ENCODE measurements around the gene ASTN2. TPM values are rescaled to one million over a fixed set of nuclear protein-coding genes. Genes with fewer than 3 reads are reported as not detected.

Gene ASTN2
- total RNA-seq, 1 donor from 2014 or later, result 12.2 TPM

DNA sequence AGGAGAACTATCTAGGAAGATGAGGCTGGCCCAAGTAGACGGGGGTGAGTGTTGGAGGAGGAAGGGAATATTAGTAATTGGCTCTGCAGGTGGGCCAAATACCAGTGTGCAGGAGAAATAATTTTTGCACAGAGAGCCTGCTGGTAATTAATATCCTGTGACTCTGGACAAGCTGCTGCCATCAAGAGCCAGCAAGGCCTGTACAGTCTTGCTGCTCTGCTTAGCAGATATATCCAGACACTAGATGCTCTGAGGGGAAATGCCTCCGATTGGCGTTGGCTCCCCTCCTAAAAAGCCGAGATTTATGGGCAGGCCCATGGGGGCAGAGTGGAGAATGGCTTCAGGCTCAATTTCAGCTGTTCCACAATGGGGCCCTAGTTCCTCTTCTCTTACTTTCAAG is 29.6 kb upstream of the ASTN2 start:
- TF ChIP-seq, protein P1, sequence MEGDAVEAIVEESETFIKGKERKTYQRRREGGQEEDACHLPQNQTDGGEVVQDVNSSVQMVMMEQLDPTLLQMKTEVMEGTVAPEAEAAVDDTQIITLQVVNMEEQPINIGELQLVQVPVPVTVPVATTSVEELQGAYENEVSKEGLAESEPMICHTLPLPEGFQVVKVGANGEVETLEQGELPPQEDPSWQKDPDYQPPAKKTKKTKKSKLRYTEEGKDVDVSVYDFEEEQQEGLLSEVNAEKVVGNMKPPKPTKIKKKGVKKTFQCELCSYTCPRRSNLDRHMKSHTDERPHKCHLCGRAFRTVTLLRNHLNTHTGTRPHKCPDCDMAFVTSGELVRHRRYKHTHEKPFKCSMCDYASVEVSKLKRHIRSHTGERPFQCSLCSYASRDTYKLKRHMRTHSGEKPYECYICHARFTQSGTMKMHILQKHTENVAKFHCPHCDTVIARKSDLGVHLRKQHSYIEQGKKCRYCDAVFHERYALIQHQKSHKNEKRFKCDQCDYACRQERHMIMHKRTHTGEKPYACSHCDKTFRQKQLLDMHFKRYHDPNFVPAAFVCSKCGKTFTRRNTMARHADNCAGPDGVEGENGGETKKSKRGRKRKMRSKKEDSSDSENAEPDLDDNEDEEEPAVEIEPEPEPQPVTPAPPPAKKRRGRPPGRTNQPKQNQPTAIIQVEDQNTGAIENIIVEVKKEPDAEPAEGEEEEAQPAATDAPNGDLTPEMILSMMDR (IDR thresholded peaks at IDR 0.05; ENCODE audit: insufficient read depth, low read length, poor library complexity, severe bottlenecking), result no peak
- no peak overlapping the region for H3K4me3 ChIP-seq (ENCODE audit: low read depth, low read length)
- H3K36me3 ChIP-seq (ENCODE audit: control insufficient read depth, insufficient read depth, low read length), result no peaks in the 10 kb centered on the region
- no peaks in the 10 kb centered on the region for H3K27me3 ChIP-seq (ENCODE audit: control insufficient read depth, insufficient read depth, low read length)
- no peak for DNase-seq (ENCODE audit: low read depth)

DNA sequence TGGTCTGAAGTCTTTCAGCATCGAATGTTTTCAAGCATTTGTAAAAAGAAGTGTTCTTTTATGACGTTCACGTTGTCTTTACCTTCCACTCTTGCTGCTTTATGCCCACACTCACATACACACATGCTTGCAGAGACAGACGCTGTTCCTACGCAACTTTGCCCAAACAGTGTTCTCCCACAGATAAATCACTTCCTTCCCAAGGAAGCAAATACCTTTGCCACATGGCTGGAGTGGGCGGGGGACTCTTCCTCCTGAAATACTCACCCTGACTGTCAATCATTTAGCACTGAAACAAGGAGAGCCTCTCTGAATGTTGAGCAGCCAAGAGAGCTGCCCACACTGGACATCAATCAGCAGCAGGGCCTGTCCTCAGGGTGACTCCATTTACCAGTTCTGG is 22.4 kb upstream of the ASTN2 start:
- H3K4me3 ChIP-seq (ENCODE audit: low read depth, low read length), result no peak overlapping the region
- no peaks in the 10 kb centered on the region for H3K36me3 ChIP-seq (ENCODE audit: control insufficient read depth, insufficient read depth, low read length)
- DNase-seq (ENCODE audit: low read depth), result no peak
- no peaks in the 10 kb centered on the region for H3K27me3 ChIP-seq (ENCODE audit: control insufficient read depth, insufficient read depth, low read length)
- TF ChIP-seq, protein P1 (IDR thresholded peaks at IDR 0.05; ENCODE audit: insufficient read depth, low read length, poor library complexity, severe bottlenecking), result no peak

DNA sequence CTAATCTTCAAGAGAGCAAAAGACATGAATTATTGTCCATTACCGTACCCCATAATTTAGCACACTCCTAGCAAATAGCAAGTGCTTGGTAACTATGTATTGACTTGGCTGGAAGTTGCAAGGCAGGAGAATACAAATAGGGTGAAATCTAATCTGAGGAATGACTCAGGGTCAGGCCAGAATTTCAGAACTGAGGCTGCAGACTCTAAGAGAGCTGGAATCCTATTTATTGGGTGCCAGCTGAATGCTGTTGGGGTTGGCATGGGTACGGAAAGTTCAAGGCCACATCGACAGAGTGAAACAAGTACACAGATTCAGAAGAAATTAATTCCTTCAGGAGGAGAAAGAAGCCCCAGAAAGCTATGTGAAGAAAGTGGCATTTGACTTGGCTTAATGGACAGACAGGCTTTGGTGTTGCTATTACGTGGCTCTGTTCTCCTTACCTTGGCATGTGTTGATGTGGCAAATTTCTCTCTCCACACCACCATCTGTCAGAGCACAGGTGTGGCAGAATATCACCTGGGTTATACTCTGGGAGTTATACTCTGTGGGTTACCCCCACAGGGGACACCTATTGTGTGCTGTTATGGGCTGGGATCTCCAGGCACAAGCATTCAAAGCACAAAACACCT is 20.9 kb upstream of the ASTN2 start:
- DNase-seq (ENCODE audit: low read depth), result no peak
- Histone ChIP-seq H3K27me3 (ENCODE audit: control insufficient read depth, insufficient read depth, low read length) (no peaks in the 10 kb centered on the region), H3K4me3 (ENCODE audit: low read depth, low read length) (no peak overlapping the region), H3K36me3 (ENCODE audit: control insufficient read depth, insufficient read depth, low read length) (no peaks in the 10 kb centered on the region)
- TF ChIP-seq, protein P1 (IDR thresholded peaks at IDR 0.05; ENCODE audit: insufficient read depth, low read length, poor library complexity, severe bottlenecking), result no peak

DNA sequence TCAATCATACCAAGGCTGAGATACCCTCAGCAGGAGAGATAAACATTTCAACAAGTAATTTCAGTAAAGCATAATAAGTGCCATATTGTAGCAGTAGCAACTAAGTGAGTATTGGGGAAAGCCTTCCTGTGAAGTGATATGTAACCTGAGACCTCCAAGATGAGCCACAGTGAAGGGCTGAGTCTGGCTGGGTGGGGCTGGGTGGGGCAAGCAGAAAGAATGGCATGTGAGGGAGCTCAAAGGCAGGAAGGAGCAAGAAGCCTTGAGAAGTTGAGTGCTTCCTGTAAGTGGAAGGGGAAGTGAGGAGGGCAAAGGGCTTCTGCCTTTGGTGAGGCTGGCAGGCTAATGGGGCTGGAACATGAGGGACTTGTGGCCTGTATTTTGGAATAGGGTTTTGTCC is 19.7 kb upstream of the ASTN2 start:
- Histone ChIP-seq H3K27me3 (ENCODE audit: control insufficient read depth, insufficient read depth, low read length) (no peaks in the 10 kb centered on the region), H3K4me3 (ENCODE audit: low read depth, low read length) (no peak overlapping the region), H3K36me3 (ENCODE audit: control insufficient read depth, insufficient read depth, low read length) (no peaks in the 10 kb centered on the region)
- TF ChIP-seq, protein P1 (IDR thresholded peaks at IDR 0.05; ENCODE audit: insufficient read depth, low read length, poor library complexity, severe bottlenecking), result no peak
- DNase-seq (ENCODE audit: low read depth), result no peak

DNA sequence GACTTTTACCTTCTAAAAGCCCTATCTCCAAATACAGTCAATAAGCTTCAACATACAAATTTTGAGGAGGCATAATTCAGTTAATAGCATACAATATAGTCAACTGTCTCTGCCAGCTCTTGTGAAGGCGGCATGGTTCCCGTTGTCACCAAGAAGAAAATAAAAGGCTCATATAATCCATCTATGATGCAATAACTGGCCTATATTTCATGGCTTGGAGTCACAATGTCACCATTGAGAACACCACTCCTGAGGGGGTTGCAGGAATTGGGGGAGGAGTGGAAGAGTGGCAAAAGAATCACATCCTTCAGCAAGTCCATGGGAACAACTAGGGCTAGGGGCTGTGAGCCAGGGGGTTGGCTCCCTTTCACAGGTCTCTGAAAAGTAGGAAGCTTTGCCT is 16.0 kb upstream of the ASTN2 start:
- TF ChIP-seq, protein P1 (IDR thresholded peaks at IDR 0.05; ENCODE audit: insufficient read depth, low read length, poor library complexity, severe bottlenecking), result no peak
- Histone ChIP-seq H3K4me3 (ENCODE audit: low read depth, low read length) (no peak overlapping the region), H3K36me3 (ENCODE audit: control insufficient read depth, insufficient read depth, low read length) (no peaks in the 10 kb centered on the region), H3K27me3 (ENCODE audit: control insufficient read depth, insufficient read depth, low read length) (no peaks in the 10 kb centered on the region)
- DNase-seq (ENCODE audit: low read depth), result no peak

DNA sequence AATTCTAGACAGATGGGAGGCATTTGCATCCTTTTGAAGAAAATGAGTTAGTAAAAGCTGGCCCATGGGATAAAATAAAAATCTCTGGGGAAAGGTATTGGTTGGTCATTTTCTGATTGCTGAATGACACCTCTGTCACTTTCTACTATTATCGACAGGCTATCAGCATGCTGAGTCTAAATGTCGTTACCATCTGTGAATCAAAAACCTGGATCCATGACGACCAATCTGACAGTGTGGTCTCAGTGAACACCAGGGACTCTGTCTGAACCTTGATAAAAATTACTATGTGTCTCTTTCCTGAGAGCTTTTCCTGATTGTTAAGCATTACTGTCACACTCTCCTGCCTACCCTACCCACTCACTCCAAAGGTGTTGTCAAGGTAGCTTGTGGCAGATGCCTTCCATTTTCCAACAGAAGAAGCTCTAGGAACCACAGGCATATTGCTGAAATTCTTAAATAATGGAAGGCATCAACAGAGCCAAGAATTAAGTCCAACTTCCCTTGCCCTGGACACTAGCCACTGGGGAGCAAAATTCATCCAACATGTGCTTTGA is 12.6 kb upstream of the ASTN2 start:
- H3K36me3 ChIP-seq (ENCODE audit: control insufficient read depth, insufficient read depth, low read length), result no peaks in the 10 kb centered on the region
- DNase-seq (ENCODE audit: low read depth), result no peak
- H3K27me3 ChIP-seq (ENCODE audit: control insufficient read depth, insufficient read depth, low read length), result no peaks in the 10 kb centered on the region
- TF ChIP-seq, protein P1 (IDR thresholded peaks at IDR 0.05; ENCODE audit: insufficient read depth, low read length, poor library complexity, severe bottlenecking), result no peak
- H3K4me3 ChIP-seq (ENCODE audit: low read depth, low read length), result no peak overlapping the region
